Measurements from ENCODE around the gene XPO6. TPM values are rescaled to one million over a fixed set of nuclear protein-coding genes. Genes with fewer than 3 reads are reported as not detected.
A peak's percentile ranks its signal among the peaks of the same experiment; 100 is the strongest.

XPO6 gene
- total RNA-seq, 4 donors from 2014 or later, result 94.7 to 272 (median 130) TPM

- Histone ChIP-seq H3K4me3 (no peak overlapping the region), H3K36me3 (peaks cover 0 to 39% (median 0%) of the 10 kb centered on the region in 3 donors), H3K27ac (peak overlapping the region in 3 of 4 donors; percentile 16 to 55 (median 18))
These were observed 74.9 kb downstream of the XPO6 start for GRCh38 chr16:28136751-28137434.

GRCh38 chr16:28133666-28134065 is 78.1 kb downstream of the XPO6 start:
- DNase-seq, result no peak
- no peak for TF ChIP-seq POLR2A (IDR thresholded peaks at IDR 0.05)
- TF ChIP-seq, protein P1, sequence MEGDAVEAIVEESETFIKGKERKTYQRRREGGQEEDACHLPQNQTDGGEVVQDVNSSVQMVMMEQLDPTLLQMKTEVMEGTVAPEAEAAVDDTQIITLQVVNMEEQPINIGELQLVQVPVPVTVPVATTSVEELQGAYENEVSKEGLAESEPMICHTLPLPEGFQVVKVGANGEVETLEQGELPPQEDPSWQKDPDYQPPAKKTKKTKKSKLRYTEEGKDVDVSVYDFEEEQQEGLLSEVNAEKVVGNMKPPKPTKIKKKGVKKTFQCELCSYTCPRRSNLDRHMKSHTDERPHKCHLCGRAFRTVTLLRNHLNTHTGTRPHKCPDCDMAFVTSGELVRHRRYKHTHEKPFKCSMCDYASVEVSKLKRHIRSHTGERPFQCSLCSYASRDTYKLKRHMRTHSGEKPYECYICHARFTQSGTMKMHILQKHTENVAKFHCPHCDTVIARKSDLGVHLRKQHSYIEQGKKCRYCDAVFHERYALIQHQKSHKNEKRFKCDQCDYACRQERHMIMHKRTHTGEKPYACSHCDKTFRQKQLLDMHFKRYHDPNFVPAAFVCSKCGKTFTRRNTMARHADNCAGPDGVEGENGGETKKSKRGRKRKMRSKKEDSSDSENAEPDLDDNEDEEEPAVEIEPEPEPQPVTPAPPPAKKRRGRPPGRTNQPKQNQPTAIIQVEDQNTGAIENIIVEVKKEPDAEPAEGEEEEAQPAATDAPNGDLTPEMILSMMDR (IDR thresholded peaks at IDR 0.05), result no peak
- no peak overlapping the region for H3K4me3 ChIP-seq
- H3K27me3 ChIP-seq, result no peaks in the 10 kb centered on the region
- H3K9me3 ChIP-seq, result no peaks in the 10 kb centered on the region
- H3K27ac ChIP-seq, result no peak overlapping the region
- peaks cover 0 to 69% (median 0%) of the 10 kb centered on the region in 3 donors for H3K36me3 ChIP-seq
- H3K4me1 ChIP-seq, result peaks cover 0 to 8% (median 0%) of the 10 kb centered on the region in 4 donors

More at GRCh38 chr16:28136751-28137434, 74.9 kb downstream of the XPO6 start:
- Histone ChIP-seq H3K4me1 (peaks cover 0 to 8% (median 0%) of the 10 kb centered on the region in 4 donors), H3K27me3 (no peaks in the 10 kb centered on the region), H3K9me3 (no peaks in the 10 kb centered on the region)
- TF ChIP-seq, protein P1 (IDR thresholded peaks at IDR 0.05), result peak in 2 of 6 experiments; percentile 25 to 31
- no peak for TF ChIP-seq POLR2A (IDR thresholded peaks at IDR 0.05)
- DNase-seq, result peak in 1 of 3 donors; percentile 61

- H3K27ac ChIP-seq, result no peak overlapping the region
- H3K9me3 ChIP-seq, result no peaks in the 10 kb centered on the region
- H3K4me1 ChIP-seq, result peaks cover 0 to 3% (median 0%) of the 10 kb centered on the region in 4 donors
- H3K36me3 ChIP-seq, result peaks cover 0 to 87% (median 0%) of the 10 kb centered on the region in 3 donors
- TF ChIP-seq, protein P1 (IDR thresholded peaks at IDR 0.05), result no peak
- TF ChIP-seq POLR2A (IDR thresholded peaks at IDR 0.05), result no peak
- no peaks in the 10 kb centered on the region for H3K27me3 ChIP-seq
- H3K4me3 ChIP-seq, result no peak overlapping the region
- no peak for DNase-seq
These were observed 79.9 kb downstream of the XPO6 start for GRCh38 chr16:28131743-28132393.

- Histone ChIP-seq H3K9me3 (no peaks in the 10 kb centered on the region), H3K4me1 (no peaks in the 10 kb centered on the region), H3K36me3 (peaks cover 0 to 93% (median 0%) of the 10 kb centered on the region in 3 donors), H3K27me3 (no peaks in the 10 kb centered on the region), H3K4me3 (no peak overlapping the region), H3K27ac (peak overlapping the region in 1 of 4 donors; percentile 13)
- TF ChIP-seq, protein P1 (IDR thresholded peaks at IDR 0.05), result no peak
- TF ChIP-seq POLR2A (IDR thresholded peaks at IDR 0.05), result no peak
- no peak for DNase-seq
These were observed 80.6 kb downstream of the XPO6 start for GRCh38 chr16:28131181-28131580.

GRCh38 chr16:28130099-28131088 is 81.4 kb downstream of the XPO6 start:
- no peak for DNase-seq

More at GRCh38 chr16:28130099-28131088, 81.4 kb downstream of the XPO6 start:
- Histone ChIP-seq H3K27ac (peak overlapping the region in 2 of 4 donors; percentile 18 to 53), H3K27me3 (no peaks in the 10 kb centered on the region), H3K4me1 (no peaks in the 10 kb centered on the region), H3K4me3 (no peak overlapping the region), H3K9me3 (no peaks in the 10 kb centered on the region), H3K36me3 (peaks cover 0 to 97% (median 0%) of the 10 kb centered on the region in 3 donors)
- TF ChIP-seq, protein P1 (IDR thresholded peaks at IDR 0.05), result no peak
- TF ChIP-seq POLR2A (IDR thresholded peaks at IDR 0.05), result no peak
